Measurements from ENCODE around the gene OR4F6.

Gene OR4F6

DNA sequence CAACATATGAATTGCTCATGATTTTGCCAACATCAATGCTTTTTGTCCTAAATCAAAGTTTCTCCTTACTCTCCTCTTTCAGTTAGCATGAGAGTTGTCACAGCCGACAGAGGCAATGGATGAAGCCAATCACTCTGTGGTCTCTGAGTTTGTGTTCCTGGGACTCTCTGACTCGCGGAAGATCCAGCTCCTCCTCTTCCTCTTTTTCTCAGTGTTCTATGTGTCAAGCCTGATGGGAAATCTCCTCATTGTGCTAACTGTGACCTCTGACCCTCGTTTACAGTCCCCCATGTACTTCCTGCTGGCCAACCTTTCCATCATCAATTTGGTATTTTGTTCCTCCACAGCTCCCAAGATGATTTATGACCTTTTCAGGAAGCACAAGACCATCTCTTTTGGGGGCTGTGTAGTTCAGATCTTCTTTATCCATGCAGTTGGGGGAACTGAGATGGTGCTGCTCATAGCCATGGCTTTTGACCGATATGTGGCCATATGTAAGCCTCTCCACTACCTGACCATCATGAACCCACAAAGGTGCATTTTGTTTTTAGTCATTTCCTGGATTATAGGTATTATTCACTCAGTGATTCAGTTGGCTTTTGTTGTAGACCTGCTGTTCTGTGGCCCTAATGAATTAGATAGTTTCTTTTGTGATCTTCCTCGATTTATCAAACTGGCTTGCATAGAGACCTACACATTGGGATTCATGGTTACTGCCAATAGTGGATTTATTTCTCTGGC lies 2.5 kb downstream of the OR4F6 start:
- no peak for DNase-seq

DNA sequence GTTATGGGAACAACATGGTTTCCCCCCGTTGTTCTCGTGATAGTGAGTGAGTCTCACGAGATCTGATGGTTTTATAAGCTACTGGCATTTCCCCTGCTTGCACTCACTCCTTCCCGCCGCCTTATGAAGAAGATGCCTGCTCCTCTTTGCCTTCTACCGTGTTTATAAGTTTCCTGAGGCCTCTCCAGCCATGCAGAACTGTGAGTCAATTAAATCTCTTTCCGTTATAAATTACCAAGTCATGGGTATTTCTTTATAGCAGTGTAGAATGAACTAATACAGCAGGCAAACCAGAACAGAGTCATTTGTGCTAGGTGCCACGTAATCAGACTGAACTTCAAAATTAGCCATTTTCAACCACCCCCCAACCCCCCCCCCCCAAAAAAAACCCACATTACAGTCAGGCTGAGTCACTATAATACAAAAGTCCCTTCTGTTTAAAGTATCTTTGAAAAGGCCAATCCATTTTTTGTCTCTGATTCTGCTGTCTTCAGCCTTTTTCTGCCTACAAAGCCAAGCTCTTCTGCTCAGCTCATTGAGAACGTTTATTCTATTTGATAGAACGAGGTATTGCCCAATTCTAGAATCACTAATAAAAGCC lies 4.1 kb downstream of the OR4F6 start:
- no peak for DNase-seq

DNA sequence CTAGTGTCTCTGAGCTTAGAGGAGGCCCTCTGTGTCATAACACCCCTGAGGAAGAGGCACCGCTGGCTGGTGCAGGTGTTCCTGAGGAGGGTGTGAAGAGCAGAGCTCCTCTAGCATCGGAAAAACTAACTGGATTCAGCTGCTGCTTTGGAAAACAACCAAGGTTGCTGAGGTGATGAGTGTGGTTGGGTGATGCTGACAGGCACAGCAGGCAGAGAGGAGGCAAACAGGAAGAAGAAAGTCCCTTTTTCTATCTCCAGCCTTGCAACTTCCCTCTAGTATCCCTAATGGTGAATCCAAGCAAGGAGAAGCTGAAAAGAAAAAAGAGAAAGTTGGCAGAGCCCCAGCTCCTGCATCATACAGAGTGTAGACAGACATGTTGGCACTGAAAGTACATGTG lies 4.9 kb downstream of the OR4F6 start:
- DNase-seq, result no peak

DNA sequence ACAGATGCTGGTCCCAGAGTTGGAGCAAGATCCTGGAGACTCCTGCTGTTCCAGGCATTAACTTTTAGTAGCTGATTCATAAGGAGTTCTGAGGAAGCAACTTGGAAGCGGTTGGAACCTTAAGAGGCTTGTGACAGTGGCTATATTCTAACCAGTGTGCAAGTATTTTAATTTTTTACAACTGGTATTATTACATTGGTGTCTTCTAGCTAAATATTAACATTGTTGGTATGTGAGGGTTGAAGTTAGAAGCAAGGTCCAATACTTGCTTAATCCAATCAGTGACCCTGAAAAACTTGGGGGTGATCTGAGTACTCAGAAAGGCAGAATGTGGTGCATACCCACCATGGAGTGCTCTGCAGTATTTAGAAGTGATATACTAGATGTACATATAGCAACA lies 7.1 kb downstream of the OR4F6 start:
- no peak for DNase-seq

DNA sequence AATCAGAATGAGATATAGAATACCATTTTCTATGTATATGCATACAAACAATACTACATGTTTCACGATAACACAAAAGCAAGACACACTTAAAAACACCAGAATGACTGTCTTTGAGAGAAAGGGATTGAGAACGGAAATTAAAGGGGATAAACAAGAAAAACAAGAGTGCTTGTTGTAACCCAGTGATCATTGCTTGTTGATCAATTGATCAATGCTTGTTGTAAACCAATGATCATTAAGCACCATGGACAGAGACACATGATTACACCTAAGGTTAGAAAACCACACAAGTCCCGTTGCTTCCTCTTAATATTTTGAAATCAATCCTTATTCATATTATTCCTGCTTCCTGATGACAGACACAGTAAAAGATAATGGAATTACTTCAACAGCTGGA lies 7.6 kb downstream of the OR4F6 start:
- no peak for DNase-seq

DNA sequence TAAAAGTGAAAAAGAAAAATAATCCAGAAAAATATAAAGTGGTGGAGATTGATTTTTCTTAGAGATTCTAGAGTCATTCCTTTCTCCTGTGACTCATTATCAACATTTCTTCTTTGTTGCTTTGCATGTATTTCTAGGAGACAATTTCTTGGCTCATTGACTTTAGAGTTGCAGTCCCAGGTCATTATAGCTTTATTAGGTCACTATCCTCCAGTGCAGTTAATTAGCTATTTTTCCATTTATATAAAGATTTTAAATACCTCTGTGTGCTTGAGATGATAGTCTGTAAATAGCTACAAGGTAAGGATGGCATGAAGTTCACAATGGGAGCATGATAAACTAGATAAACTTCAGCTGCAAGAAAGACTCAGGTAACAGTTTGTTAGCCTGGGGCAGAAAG lies 8.6 kb downstream of the OR4F6 start, which contains the start of gene OR4F15:
OR4F15 (plus strand) TSS at position 301 of the 400 bp plus-strand sequence. CDS start 5,985 bp downstream, outside the sequence.
- no peak for DNase-seq

DNA sequence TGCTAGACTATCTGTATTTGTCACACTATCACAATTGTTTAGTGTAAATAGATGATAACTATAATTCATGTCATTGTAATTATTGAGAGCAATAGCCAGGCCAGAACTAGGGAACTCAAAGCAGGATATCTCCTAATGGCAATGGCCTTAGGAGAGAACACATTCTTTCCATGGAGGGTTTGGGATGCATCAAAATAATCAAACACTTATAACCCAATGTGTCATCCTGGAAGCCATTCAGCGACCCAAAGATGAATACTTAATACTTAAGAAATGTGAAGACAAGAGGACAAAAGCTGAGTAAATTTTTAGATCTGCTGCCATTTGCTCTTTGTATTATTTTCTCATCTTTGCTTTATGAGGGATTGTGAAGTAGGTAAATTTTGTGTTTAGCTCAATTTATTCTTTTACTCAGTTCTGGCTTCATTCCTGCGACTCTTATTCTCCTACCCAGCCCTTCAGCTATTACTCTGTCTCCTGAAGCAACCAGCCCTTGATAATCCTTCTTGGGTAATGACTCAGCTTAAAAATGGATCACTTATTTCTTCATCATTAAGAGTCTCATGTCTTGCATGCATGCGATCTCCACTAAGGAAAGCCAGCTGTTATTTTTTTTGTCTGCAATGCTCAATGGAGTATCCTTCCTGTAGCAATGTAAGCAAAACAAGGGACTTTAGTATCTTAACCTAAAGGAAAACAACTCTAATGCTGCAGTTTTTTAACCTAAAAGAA lies 10.7 kb downstream of the OR4F6 start:
- no peak for DNase-seq

DNA sequence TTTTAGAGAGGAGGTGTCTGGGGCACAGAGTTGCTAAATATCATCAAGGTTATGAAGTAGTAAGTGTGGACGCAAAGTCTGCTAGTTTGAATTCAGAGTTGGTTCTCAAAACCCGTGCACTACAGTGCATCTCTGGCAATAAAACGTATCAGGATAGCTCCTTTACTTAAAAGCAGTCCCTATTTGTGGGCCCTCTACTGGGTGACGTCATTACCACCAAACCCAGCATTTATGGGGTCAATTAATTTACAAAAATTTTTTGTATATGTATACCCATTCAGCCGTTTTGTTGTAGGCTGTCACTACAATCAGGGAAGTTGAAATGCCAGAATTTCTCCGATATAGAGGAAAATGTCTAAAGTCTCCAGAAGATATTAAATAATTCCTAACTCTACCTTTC lies 17.5 kb downstream of the OR4F6 start:
- DNase-seq, result no peak

DNA sequence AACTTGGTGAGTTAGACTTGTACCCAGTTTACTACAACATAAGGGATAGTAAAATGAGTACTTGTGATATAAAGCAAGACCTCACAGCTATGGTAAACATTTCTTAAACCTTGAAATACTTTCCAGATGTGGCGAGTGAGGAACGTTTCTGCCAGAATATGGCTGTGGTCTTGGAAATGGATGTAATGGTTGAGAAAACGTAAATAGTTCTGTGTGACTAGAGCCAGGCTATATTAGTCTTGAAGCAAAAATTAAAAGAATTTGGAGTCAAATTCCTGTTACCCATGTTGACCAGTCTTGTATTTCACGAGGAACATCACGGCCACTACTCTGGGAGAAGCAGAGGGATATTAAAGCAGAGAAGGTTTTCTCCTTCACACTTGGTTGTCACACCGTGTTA lies 23.9 kb downstream of the OR4F6 start:
- no peak for DNase-seq

DNA sequence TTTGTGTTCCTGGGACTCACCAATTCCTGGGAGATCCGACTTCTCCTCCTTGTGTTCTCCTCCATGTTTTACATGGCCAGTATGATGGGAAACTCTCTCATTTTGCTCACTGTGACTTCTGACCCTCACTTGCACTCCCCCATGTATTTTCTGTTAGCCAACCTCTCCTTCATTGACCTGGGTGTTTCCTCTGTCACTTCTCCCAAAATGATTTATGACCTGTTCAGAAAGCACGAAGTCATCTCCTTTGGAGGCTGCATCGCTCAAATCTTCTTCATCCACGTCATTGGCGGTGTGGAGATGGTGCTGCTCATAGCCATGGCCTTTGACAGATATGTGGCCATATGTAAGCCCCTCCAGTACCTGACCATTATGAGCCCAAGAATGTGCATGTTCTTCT lies 25.5 kb downstream of the OR4F6 start:
- DNase-seq, result no peak

DNA sequence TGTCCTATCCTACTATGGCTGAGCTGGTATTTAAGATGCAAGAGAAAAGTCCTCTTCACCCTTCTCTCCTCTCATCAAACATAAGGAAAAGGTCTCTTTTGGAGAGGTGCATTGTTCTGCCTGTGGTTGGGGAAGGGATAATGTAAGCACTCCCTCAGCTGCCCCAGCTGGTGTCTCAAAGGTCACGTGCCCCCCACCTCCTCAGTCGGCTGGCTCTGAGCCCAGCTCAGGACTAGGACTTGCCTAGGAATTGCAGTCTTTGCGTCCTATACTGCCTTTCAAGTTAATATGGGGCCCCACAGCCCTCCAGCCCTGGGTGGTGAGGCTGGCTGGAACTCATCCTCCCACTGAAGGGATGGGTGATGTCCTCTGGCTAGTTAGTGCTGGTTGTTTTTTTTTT lies 38.3 kb downstream of the OR4F6 start:
- DNase-seq, result no peak

DNA sequence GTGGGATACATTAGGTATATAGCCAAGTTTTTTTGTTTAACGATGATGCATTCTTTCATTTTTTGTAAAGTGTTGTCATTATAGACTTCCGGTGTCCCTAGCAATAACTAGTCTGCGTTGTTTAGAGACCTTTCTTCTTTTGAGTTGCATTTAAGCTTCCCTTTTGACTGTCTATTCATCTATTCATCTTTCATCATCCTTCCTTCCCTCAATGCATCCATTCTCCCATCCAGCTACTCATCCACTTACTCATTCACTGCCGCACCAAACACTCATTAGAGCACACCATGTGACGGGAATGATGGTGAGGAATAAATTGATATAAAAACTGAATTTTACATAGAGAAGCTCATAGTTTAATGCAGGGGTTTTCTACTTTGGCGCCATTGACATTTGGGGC lies 41.6 kb downstream of the OR4F6 start:
- no peak for DNase-seq

DNA sequence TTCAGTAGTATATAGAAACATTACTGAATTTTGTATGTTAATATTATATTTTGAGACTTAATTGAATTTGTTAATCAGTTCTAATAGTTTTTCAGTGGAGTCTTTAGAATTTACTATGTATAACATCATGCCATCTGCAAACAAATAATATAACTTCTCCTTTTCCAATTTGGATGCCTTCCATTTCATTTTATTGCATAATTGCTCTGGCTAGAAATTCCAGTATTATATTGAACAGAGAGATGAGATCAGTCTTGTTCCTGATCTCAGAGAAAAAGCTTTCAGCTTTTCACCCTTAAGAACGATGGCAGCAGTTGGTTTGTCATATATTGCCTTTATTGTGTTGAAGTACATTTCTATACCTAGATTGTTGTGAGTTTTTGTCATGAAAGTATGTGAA lies 49.0 kb downstream of the OR4F6 start:
- no peak for DNase-seq
